Prostate gland (tissue), 2 donors: ENCODE measurements around the gene PHF20. TPM values are rescaled to one million over a fixed set of nuclear protein-coding genes. Genes with fewer than 3 reads are reported as not detected.
A peak's percentile ranks its signal among the peaks of the same experiment; 100 is the strongest.
"Not testable (repeated sequence)": the region's sequence is repeated elsewhere in the genome, so short reads cannot be mapped to it uniquely, and the experiment has no call there.

ENCODE experiments used
- DNase-seq: peaks from one replicate; pipeline ENCODE4 v3.0.0-alpha.2; 2019; ENCODE audit warnings: low spot score
- H3K27ac ChIP-seq, 2 donors: fragments of 200-600 bp; sonication (generic); 2 replicates each; pipeline ENCODE4 v1.5.1; 2017 to 2019
- H3K27me3 ChIP-seq: fragments of 200-600 bp; sonication (generic); replicated peaks from 2 replicates; pipeline ENCODE4 v1.5.1; 2019; ENCODE audit not compliant: insufficient read depth
- H3K36me3 ChIP-seq, 2 donors: fragments of 200-600 bp; sonication (generic); 1 replicate in 1 of 2; 2 replicates in 1 of 2; pipeline versions ENCODE4 v1.5.1 to v1.8.1; 2017 to 2019
- H3K4me1 ChIP-seq: fragments of 200-600 bp; sonication (generic); replicated peaks from 2 replicates; pipeline ENCODE4 v1.5.1; 2019
- H3K4me3 ChIP-seq, 2 donors: fragments of 200-600 bp; sonication (generic); 2 replicates each; pipeline ENCODE4 v1.5.1; 2017 to 2019
- H3K9me3 ChIP-seq: fragments of 200-600 bp; sonication (generic); 2 replicates; pipeline ENCODE4 v1.5.1; 2017
- CTCF ChIP-seq, 4 experiments: fragments of 200-600 bp in 2 of 4; fragments of 450-650 bp in 2 of 4; sonication (generic) in 2 of 4; IDR thresholded peaks; 1 replicate in 3 of 4; 2 replicates in 1 of 4; pipeline ENCODE4 v1.5.1; 2016 to 2019; ENCODE audit warnings: antibody characterized with exemption in 4 of 4, mild to moderate bottlenecking in 2 of 4, moderate library complexity in 2 of 4
- POLR2A ChIP-seq: fragments of 450-650 bp; IDR thresholded peaks from one replicate; pipeline ENCODE4 v1.6.1; 2016; ENCODE audit warnings: antibody characterized with exemption, mild to moderate bottlenecking
- POLR2AphosphoS5 ChIP-seq: sonication (generic); formaldehyde crosslinking; IDR thresholded peaks from one replicate; pipeline ENCODE4 v1.6.1; 2017; ENCODE audit warnings: antibody characterized with exemption
- WGBS: methylation state at CpG from one replicate; pipeline ENCODE4 v1.1.5; 2018; 5-methylcytosine and 5-hydroxymethylcytosine counted together
- intact Hi-C: fragments of 100-400 bp; cut with DNase I; formaldehyde crosslinking; loops from one replicate; pipeline ENCODE4 v1.14.2; 2022
- total RNA-seq, 2 donors: library from RNA; depleted of rRNA; stranded (reverse); fragments of >200 nt; gene quantifications; one replicate each; pipeline ENCODE4 v1.1.0, GENCODE V29; 2016

The PHF20 gene
- total RNA-seq, 2 donors from 2014 or later = 34.7 to 61.1 TPM

GRCh38 chr20:35871259-35871771 is 99.5 kb downstream of the PHF20 start:
- Histone ChIP-seq H3K4me3 (no peak overlapping the region), H3K4me1 (peaks cover 2% of the 10 kb centered on the region), H3K36me3 (no peaks in the 10 kb centered on the region), H3K27me3 (no peaks in the 10 kb centered on the region), H3K9me3 (no peaks in the 10 kb centered on the region), H3K27ac (peak overlapping the region; percentile 57 to 59)
- TF ChIP-seq POLR2AphosphoS5 (peak; percentile 31), POLR2A (no peak), CTCF (IDR thresholded peaks at IDR 0.05) (no peak)
- DNase-seq = peak; percentile 44
- 15% methylated on average over 5 of the region's 5 CpGs for WGBS
- intact Hi-C loops = no loop called here

- Histone ChIP-seq H3K4me3 (no peak overlapping the region), H3K27me3 (no peaks in the 10 kb centered on the region), H3K36me3 (no peaks in the 10 kb centered on the region), H3K27ac (no peak overlapping the region), H3K9me3 (no peaks in the 10 kb centered on the region), H3K4me1 (peaks cover 2% of the 10 kb centered on the region)
- DNase-seq = no peak
- intact Hi-C loops = no loop called here
- WGBS = 92% methylated on average over 3 of the region's 3 CpGs
- TF ChIP-seq POLR2AphosphoS5 (no peak), POLR2A (no peak), CTCF (IDR thresholded peaks at IDR 0.05) (no peak)
Measured at GRCh38 chr20:35876033-35876320, 104.2 kb downstream of the PHF20 start.

- Histone ChIP-seq H3K27ac (no peak overlapping the region), H3K9me3 (no peaks in the 10 kb centered on the region), H3K4me3 (no peak overlapping the region), H3K4me1 (peaks cover 2% of the 10 kb centered on the region), H3K27me3 (no peaks in the 10 kb centered on the region), H3K36me3 (no peaks in the 10 kb centered on the region)
- 93% methylated on average over 2 of the region's 2 CpGs for WGBS
- intact Hi-C loops = no loop called here
- TF ChIP-seq POLR2AphosphoS5 = no peak
- no peak for TF ChIP-seq POLR2A
- TF ChIP-seq CTCF (IDR thresholded peaks at IDR 0.05) = no peak
- no peak for DNase-seq
Measured at GRCh38 chr20:35877611-35878010, 105.8 kb downstream of the PHF20 start.

- TF ChIP-seq CTCF (IDR thresholded peaks at IDR 0.05) = no peak
- no peak for TF ChIP-seq POLR2AphosphoS5
- no peak for TF ChIP-seq POLR2A
- intact Hi-C loops = no loop called here
- no peak for DNase-seq
- no peaks in the 10 kb centered on the region for H3K36me3 ChIP-seq
- H3K27me3 ChIP-seq = no peaks in the 10 kb centered on the region
- no peaks in the 10 kb centered on the region for H3K9me3 ChIP-seq
- no peak overlapping the region for H3K4me3 ChIP-seq
- H3K4me1 ChIP-seq = peaks cover 2% of the 10 kb centered on the region
- H3K27ac ChIP-seq = no peak overlapping the region
- 67% methylated on average over 6 of the region's 6 CpGs for WGBS
Measured at GRCh38 chr20:35878113-35878625, 106.4 kb downstream of the PHF20 start.

GRCh38 chr20:35881676-35882075 is 109.9 kb downstream of the PHF20 start:
- Histone ChIP-seq H3K36me3 (no peaks in the 10 kb centered on the region), H3K4me1 (no peaks in the 10 kb centered on the region), H3K4me3 (no peak overlapping the region), H3K9me3 (no peaks in the 10 kb centered on the region), H3K27me3 (no peaks in the 10 kb centered on the region), H3K27ac (no peak overlapping the region)
- WGBS = 100% methylated on average over 1 of the region's 1 CpG
- intact Hi-C loops = loop anchor here (5.0 to 10.0 kb wide), 3 partner anchors 139 to 417 kb away; partner anchors contain the start of genes RBM39 and SPAG4
- no peak for TF ChIP-seq POLR2AphosphoS5
- TF ChIP-seq CTCF (IDR thresholded peaks at IDR 0.05) = no peak
- no peak for TF ChIP-seq POLR2A
- DNase-seq = no peak

- H3K36me3 ChIP-seq, H3K27ac ChIP-seq, H3K27me3 ChIP-seq, H3K4me3 ChIP-seq, H3K9me3 ChIP-seq, H3K4me1 ChIP-seq, DNase-seq: not testable (repeated sequence)
- intact Hi-C loops = loop anchor here (5.0 to 10.0 kb wide), 3 partner anchors 140 to 418 kb away; partner anchors contain the start of genes RBM39 and SPAG4
- 94% methylated on average over 9 of the region's 9 CpGs for WGBS
Measured at GRCh38 chr20:35882427-35883161, 110.8 kb downstream of the PHF20 start.
